ENCODE measurements around the gene TLR8. TPM values are rescaled to one million over a fixed set of nuclear protein-coding genes. Genes with fewer than 3 reads are reported as not detected.

TLR8 gene
- total and polyA plus RNA-seq, 11 donors: 0.04 to 9.7 (median 0.52) TPM

DNA sequence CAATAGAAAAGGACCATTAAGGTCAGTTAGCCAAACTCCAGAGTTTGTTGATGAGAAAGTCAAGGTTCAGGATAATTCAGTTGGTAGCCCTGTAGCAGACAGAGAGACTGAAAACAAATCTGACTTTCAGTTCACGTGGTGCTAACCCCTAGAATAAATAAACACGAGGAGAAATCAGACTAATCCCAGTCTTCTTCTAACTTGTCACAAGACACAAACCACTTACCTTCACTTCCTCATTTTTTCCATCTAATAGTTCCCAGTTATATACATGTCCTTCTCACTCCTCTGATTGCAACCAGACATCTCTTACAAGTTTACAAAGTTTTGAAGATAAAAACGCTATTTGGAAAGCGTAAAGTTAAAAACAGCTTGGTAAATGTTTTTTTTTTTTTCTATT, 31.8 kb upstream of the TLR8 start:
- intact Hi-C loops (cut with DNase I): no loop called here
- WGBS, 4 donors: 46 to 50% (median 49%) methylated on average over 4 of the region's 4 CpGs
- H3K9me3 ChIP-seq: no peaks in the 10 kb centered on the region
- TF ChIP-seq, protein P1, sequence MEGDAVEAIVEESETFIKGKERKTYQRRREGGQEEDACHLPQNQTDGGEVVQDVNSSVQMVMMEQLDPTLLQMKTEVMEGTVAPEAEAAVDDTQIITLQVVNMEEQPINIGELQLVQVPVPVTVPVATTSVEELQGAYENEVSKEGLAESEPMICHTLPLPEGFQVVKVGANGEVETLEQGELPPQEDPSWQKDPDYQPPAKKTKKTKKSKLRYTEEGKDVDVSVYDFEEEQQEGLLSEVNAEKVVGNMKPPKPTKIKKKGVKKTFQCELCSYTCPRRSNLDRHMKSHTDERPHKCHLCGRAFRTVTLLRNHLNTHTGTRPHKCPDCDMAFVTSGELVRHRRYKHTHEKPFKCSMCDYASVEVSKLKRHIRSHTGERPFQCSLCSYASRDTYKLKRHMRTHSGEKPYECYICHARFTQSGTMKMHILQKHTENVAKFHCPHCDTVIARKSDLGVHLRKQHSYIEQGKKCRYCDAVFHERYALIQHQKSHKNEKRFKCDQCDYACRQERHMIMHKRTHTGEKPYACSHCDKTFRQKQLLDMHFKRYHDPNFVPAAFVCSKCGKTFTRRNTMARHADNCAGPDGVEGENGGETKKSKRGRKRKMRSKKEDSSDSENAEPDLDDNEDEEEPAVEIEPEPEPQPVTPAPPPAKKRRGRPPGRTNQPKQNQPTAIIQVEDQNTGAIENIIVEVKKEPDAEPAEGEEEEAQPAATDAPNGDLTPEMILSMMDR (IDR thresholded peaks at IDR 0.05): no peak
- no peak for TF ChIP-seq POLR2A (IDR thresholded peaks at IDR 0.05)
- DNase-seq (no peak), ATAC-seq (no peak)
- H3K4me3 ChIP-seq: no peak overlapping the region
- no peaks in the 10 kb centered on the region for H3K36me3 ChIP-seq
- H3K27ac ChIP-seq: no peak overlapping the region
- no peaks in the 10 kb centered on the region for H3K4me1 ChIP-seq
- H3K27me3 ChIP-seq: peaks cover 0 to 11% (median 0%) of the 10 kb centered on the region in 9 donors

DNA sequence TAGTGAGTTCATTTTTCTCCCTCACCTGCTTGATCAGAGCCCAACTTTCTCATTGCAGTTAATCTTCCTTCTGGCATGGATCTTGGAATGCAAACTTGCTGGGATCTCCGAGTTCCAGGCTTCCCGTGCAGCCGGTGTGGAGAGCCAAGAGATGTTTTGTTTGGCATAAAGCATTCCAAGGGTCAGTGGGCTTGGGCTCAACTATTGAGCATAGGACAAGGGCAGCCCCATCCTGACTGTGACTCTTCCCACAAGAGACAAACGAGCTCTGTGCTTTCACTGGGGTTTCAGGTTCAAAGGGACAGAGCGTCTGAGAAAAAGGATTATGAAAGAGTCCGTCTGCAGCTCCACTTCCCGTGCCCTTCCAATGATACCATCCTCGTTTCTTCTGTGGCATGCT, 29.0 kb upstream of the TLR8 start:
- H3K36me3 ChIP-seq: no peaks in the 10 kb centered on the region
- no peaks in the 10 kb centered on the region for H3K9me3 ChIP-seq
- peaks cover 0 to 16% (median 0%) of the 10 kb centered on the region in 9 donors for H3K27me3 ChIP-seq
- H3K4me3 ChIP-seq: no peak overlapping the region
- ATAC-seq: no peak
- no peak for TF ChIP-seq POLR2A (IDR thresholded peaks at IDR 0.05)
- TF ChIP-seq, protein P1 (IDR thresholded peaks at IDR 0.05): no peak
- no peak for DNase-seq
- intact Hi-C loops (cut with DNase I): no loop called here
- WGBS, 4 donors: 43 to 62% (median 51%) methylated on average over 8 of the region's 8 CpGs
- H3K27ac ChIP-seq: no peak overlapping the region
- H3K4me1 ChIP-seq: no peaks in the 10 kb centered on the region

DNA sequence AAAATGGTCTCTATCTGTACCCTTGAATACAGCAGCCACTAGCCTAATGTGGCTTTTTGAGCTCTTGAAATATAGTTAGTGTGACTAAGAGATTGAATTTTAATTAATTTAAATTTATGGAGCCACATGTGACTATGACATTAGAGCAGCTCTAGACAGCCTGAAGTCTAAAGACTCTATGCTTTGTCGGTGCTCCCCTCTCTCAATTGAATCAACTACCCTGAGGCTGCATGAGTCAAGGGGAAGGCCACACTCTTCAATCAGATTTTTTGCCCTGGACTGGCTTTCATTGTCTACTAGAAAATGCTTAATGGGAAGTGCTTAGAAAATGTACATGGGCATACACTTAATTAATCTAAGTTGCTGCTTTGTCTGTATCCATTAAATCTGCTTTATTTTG, 27.9 kb upstream of the TLR8 start:
- TF ChIP-seq, protein P1 (IDR thresholded peaks at IDR 0.05): no peak
- TF ChIP-seq POLR2A (IDR thresholded peaks at IDR 0.05): no peak
- no peak for DNase-seq
- Histone ChIP-seq H3K4me1 (no peaks in the 10 kb centered on the region), H3K9me3 (no peaks in the 10 kb centered on the region), H3K27me3 (peaks cover 0 to 23% (median 0%) of the 10 kb centered on the region in 9 donors), H3K36me3 (no peaks in the 10 kb centered on the region), H3K4me3 (no peak overlapping the region), H3K27ac (no peak overlapping the region)
- intact Hi-C loops (cut with DNase I): no loop called here
- ATAC-seq: no peak
- WGBS, 4 donors: 60 to 100% (median 85%) methylated on average over 1 of the region's 1 CpG

DNA sequence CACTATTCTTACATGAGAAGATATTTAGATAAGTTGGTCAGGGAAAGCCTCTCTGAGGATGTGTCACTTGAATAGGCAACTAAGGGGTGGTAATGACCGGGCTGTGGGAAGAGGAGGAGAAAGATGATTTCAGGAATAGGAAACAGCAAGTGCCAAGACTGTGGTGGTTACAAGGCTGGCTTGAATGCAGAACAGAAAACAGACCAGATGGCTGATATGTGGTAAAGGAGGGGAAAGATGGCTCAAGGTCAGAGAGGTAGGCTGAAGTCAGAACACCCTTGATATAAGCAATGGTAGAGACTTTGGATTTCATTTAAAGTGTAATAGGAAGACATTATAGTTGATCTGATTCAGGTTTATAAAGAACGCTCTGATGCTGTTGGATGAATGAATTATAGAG, 24.5 kb upstream of the TLR8 start:
- Histone ChIP-seq H3K4me3 (no peak overlapping the region), H3K27me3 (peaks cover 0 to 27% (median 0%) of the 10 kb centered on the region in 9 donors), H3K9me3 (no peaks in the 10 kb centered on the region), H3K27ac (no peak overlapping the region), H3K4me1 (no peaks in the 10 kb centered on the region), H3K36me3 (no peaks in the 10 kb centered on the region)
- no peak for DNase-seq
- no peak for ATAC-seq
- intact Hi-C loops (cut with DNase I): no loop called here
- 73 to 85% (median 83%) methylated on average over 2 of the region's 2 CpGs for WGBS, 4 donors
- TF ChIP-seq, protein P1 (IDR thresholded peaks at IDR 0.05): no peak
- no peak for TF ChIP-seq POLR2A (IDR thresholded peaks at IDR 0.05)

Measured in heart left ventricle (tissue), 16 donors.